T-helper 1 cell treated with Interleukin-12 subunit alpha and Interleukin-12 subunit beta and Interleukin-4 antibody, amounts not matched to agents 30 μg/mL and 1 μg/mL, for 36 hours (primary cell): ENCODE results near the gene ZNF318.
A peak's percentile ranks its signal among the peaks of the same experiment; 100 is the strongest.
"Not testable (repeated sequence)": the region's sequence is repeated elsewhere in the genome, so short reads cannot be mapped to it uniquely, and the experiment has no call there.

Experiments
- H3K27ac Mint-ChIP-seq: one replicate; pipeline ENCODE4 v1.8.0; 2021; ENCODE audit warnings: mild to moderate bottlenecking, mixed read lengths
- H3K27me3 Mint-ChIP-seq: one replicate; pipeline ENCODE4 v1.8.0; 2021; ENCODE audit warnings: low read depth, mixed read lengths
- H3K36me3 Mint-ChIP-seq: one replicate; pipeline ENCODE4 v1.8.0; 2021; ENCODE audit warnings: low read depth, mixed read lengths
- H3K4me1 Mint-ChIP-seq: one replicate; pipeline ENCODE4 v1.8.0; 2021; ENCODE audit warnings: low read depth, mixed read lengths
- H3K4me3 Mint-ChIP-seq: one replicate; pipeline ENCODE4 v1.8.0; 2021; ENCODE audit warnings: mild to moderate bottlenecking, moderate library complexity, mixed read lengths
- H3K9me3 Mint-ChIP-seq: one replicate; pipeline ENCODE4 v1.8.0; 2021; ENCODE audit warnings: mixed read lengths

Gene ZNF318

GRCh38 chr6:43393602-43394001, 24.2 kb upstream of the ZNF318 start:
- H3K27ac Mint-ChIP-seq = no peak overlapping the region
- no peak overlapping the region for H3K4me3 Mint-ChIP-seq

GRCh38 chr6:43393133-43393532, 23.7 kb upstream of the ZNF318 start:
- not testable (repeated sequence) for H3K36me3 Mint-ChIP-seq, H3K4me3 Mint-ChIP-seq, H3K9me3 Mint-ChIP-seq, H3K27ac Mint-ChIP-seq
- Mint-ChIP-seq H3K4me1 (peaks cover 18% of the 10 kb centered on the region), H3K27me3 (peaks cover 66% of the 10 kb centered on the region)

More at GRCh38 chr6:43393602-43394001, 24.2 kb upstream of the ZNF318 start:
- Mint-ChIP-seq H3K27me3 (peaks cover 64% of the 10 kb centered on the region), H3K9me3 (no peaks in the 10 kb centered on the region), H3K36me3 (no peaks in the 10 kb centered on the region), H3K4me1 (peaks cover 18% of the 10 kb centered on the region)

- H3K27ac Mint-ChIP-seq = no peak overlapping the region
- no peak overlapping the region for H3K4me3 Mint-ChIP-seq
- peaks cover 21% of the 10 kb centered on the region for H3K4me1 Mint-ChIP-seq
- no peaks in the 10 kb centered on the region for H3K36me3 Mint-ChIP-seq
- no peaks in the 10 kb centered on the region for H3K9me3 Mint-ChIP-seq
- peaks cover 75% of the 10 kb centered on the region for H3K27me3 Mint-ChIP-seq
These were observed 22.1 kb upstream of the ZNF318 start for GRCh38 chr6:43391440-43392031.

GRCh38 chr6:43390753-43391439, 21.4 kb upstream of the ZNF318 start:
- H3K27ac Mint-ChIP-seq, H3K9me3 Mint-ChIP-seq, H3K4me3 Mint-ChIP-seq, H3K36me3 Mint-ChIP-seq: not testable (repeated sequence)
- H3K4me1 Mint-ChIP-seq = peaks cover 25% of the 10 kb centered on the region
- H3K27me3 Mint-ChIP-seq = peaks cover 82% of the 10 kb centered on the region

GRCh38 chr6:43389730-43390295, 20.4 kb upstream of the ZNF318 start:
- Mint-ChIP-seq H3K4me1 (peaks cover 32% of the 10 kb centered on the region), H3K36me3 (no peaks in the 10 kb centered on the region), H3K4me3 (no peak overlapping the region), H3K27me3 (peaks cover 87% of the 10 kb centered on the region), H3K9me3 (no peaks in the 10 kb centered on the region), H3K27ac (no peak overlapping the region)

- no peak overlapping the region for H3K27ac Mint-ChIP-seq
- H3K4me1 Mint-ChIP-seq = peaks cover 49% of the 10 kb centered on the region
- peaks cover 60% of the 10 kb centered on the region for H3K27me3 Mint-ChIP-seq
- H3K36me3 Mint-ChIP-seq = peaks cover 3% of the 10 kb centered on the region
- no peaks in the 10 kb centered on the region for H3K9me3 Mint-ChIP-seq
- H3K4me3 Mint-ChIP-seq = no peak overlapping the region
These were observed 17.0 kb upstream of the ZNF318 start for GRCh38 chr6:43386492-43386891.

- Mint-ChIP-seq H3K4me3 (peak overlapping the region; percentile 33), H3K4me1 (peaks cover 40% of the 10 kb centered on the region), H3K27ac (peak overlapping the region; percentile 93), H3K9me3 (no peaks in the 10 kb centered on the region), H3K36me3 (peaks cover 5% of the 10 kb centered on the region), H3K27me3 (peaks cover 57% of the 10 kb centered on the region)
These were observed 13.7 kb upstream of the ZNF318 start for GRCh38 chr6:43383021-43383667.

- H3K27ac Mint-ChIP-seq = not testable (repeated sequence)
These were observed 11.4 kb upstream of the ZNF318 start for GRCh38 chr6:43380858-43381257.

GRCh38 chr6:43378631-43379030, 9.2 kb upstream of the ZNF318 start:
- H3K9me3 Mint-ChIP-seq = no peaks in the 10 kb centered on the region
- no peak overlapping the region for H3K27ac Mint-ChIP-seq
- H3K27me3 Mint-ChIP-seq = peaks cover 34% of the 10 kb centered on the region
- H3K4me3 Mint-ChIP-seq = no peak overlapping the region
- peaks cover 2% of the 10 kb centered on the region for H3K36me3 Mint-ChIP-seq
- peaks cover 30% of the 10 kb centered on the region for H3K4me1 Mint-ChIP-seq

More at GRCh38 chr6:43380858-43381257, 11.4 kb upstream of the ZNF318 start:
- H3K9me3 Mint-ChIP-seq, H3K36me3 Mint-ChIP-seq, H3K4me3 Mint-ChIP-seq: not testable (repeated sequence)
- peaks cover 44% of the 10 kb centered on the region for H3K4me1 Mint-ChIP-seq
- H3K27me3 Mint-ChIP-seq = peaks cover 45% of the 10 kb centered on the region

- no peaks in the 10 kb centered on the region for H3K9me3 Mint-ChIP-seq
- H3K36me3 Mint-ChIP-seq = peaks cover 2% of the 10 kb centered on the region
- H3K4me1 Mint-ChIP-seq = peaks cover 22% of the 10 kb centered on the region
- no peak overlapping the region for H3K27ac Mint-ChIP-seq
- peaks cover 41% of the 10 kb centered on the region for H3K27me3 Mint-ChIP-seq
- H3K4me3 Mint-ChIP-seq = no peak overlapping the region
These were observed 8.3 kb upstream of the ZNF318 start for GRCh38 chr6:43377710-43378229.

GRCh38 chr6:43376551-43376981, 7.1 kb upstream of the ZNF318 start:
- Mint-ChIP-seq H3K27me3 (peaks cover 43% of the 10 kb centered on the region), H3K27ac (no peak overlapping the region), H3K9me3 (no peaks in the 10 kb centered on the region), H3K4me3 (no peak overlapping the region), H3K36me3 (peaks cover 2% of the 10 kb centered on the region), H3K4me1 (peaks cover 17% of the 10 kb centered on the region)

- Mint-ChIP-seq H3K36me3 (peaks cover 2% of the 10 kb centered on the region), H3K9me3 (no peaks in the 10 kb centered on the region), H3K27me3 (peaks cover 34% of the 10 kb centered on the region), H3K27ac (no peak overlapping the region), H3K4me1 (peaks cover 15% of the 10 kb centered on the region), H3K4me3 (no peak overlapping the region)
These were observed 6.2 kb upstream of the ZNF318 start for GRCh38 chr6:43375693-43376092.

GRCh38 chr6:43373252-43373875, 3.9 kb upstream of the ZNF318 start:
- Mint-ChIP-seq H3K27me3 (peaks cover 17% of the 10 kb centered on the region), H3K27ac (no peak overlapping the region), H3K4me1 (peaks cover 23% of the 10 kb centered on the region), H3K9me3 (no peaks in the 10 kb centered on the region), H3K36me3 (no peaks in the 10 kb centered on the region), H3K4me3 (no peak overlapping the region)

GRCh38 chr6:43370003-43370580, 645 bp upstream of the ZNF318 start:
- H3K4me1 Mint-ChIP-seq = peaks cover 35% of the 10 kb centered on the region
- peak overlapping the region; percentile 85 for H3K27ac Mint-ChIP-seq

More at GRCh38 chr6:43370003-43370580, 645 bp upstream of the ZNF318 start:
- Mint-ChIP-seq H3K4me3 (peak overlapping the region; percentile 83), H3K27me3 (peaks cover 26% of the 10 kb centered on the region)
- not testable (repeated sequence) for H3K36me3 Mint-ChIP-seq, H3K9me3 Mint-ChIP-seq
